Stimulated activated CD8-positive, alpha-beta memory T cell treated with anti-CD3 and anti-CD28 coated beads, Interleukin-15, amount 100 ng/mL, for 4 hours (primary cell): ENCODE data around the gene EGFR.

Experiments
- DNase-seq, 2 donors: peaks; one replicate each; pipeline ENCODE4 v3.0.0-alpha.2; 2020; ENCODE audit warnings: low read depth in 2 of 2

EGFR gene

DNA sequence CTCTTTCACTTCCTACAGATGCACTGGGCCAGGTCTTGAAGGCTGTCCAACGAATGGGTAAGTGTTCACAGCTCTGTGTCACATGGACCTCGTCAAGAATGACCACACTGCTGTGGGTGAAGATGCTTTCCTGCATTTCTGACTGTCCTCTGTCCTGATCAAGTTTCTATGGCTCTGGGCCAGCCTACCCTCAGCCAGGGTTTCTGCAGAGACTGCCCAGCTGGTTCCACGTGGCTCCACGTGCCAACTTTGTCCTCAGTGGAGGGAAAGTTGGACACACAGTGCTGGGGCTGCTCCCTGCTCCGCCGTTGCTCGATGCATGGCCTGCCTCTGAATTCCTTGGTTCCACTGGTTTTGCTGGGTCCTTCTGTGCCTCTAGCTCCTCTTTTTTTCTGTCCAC is 152.3 kb downstream of the EGFR start:
- no peak for DNase-seq

DNA sequence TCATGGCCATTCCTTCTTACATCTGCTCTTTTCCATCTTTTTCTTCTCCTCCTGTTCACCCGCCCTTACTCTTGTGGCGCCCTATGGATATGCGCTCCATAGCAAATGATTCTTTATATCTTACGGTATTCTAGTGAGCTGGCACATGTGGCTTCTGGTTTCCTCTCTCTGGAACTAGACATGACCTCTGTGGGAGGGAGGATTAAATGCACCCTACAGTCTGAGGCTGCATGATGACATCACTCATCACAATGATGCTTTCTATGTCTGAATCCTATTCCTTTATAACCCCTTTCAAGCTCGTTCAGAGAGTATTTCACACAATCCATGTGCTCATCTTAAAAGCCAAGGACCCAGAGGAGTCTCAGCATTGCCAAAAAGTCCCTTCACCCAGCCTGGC is 153.3 kb downstream of the EGFR start:
- no peak for DNase-seq

DNA sequence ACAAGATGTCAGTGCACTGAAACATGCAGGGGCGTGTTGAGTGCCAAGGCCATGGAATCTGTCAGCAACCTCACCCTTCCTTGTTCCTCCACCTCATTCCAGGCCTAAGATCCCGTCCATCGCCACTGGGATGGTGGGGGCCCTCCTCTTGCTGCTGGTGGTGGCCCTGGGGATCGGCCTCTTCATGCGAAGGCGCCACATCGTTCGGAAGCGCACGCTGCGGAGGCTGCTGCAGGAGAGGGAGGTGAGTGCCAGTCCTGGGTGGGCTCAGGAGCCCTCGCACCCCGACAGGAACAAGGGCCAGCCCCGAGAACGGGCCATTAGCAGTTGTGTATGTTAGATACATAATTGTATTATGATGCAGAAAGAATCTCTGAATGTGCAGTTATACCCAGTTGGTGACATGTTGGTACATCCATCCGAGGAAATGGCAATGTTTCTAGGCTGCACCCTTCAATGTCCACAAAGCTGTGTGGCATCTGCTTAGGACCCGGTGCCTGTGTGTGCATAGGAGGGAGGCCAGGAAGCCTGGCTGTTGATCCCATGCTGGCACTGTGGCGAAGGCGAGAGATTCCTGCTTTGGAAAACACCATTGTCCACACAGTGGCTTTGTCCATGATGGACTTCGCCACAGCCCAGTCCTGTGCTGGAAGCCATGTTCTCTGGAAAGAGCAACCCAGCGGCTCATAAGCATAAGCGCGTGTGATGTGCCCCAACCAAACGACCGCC is 154.2 kb downstream of the EGFR start:
- DNase-seq: no peak

DNA sequence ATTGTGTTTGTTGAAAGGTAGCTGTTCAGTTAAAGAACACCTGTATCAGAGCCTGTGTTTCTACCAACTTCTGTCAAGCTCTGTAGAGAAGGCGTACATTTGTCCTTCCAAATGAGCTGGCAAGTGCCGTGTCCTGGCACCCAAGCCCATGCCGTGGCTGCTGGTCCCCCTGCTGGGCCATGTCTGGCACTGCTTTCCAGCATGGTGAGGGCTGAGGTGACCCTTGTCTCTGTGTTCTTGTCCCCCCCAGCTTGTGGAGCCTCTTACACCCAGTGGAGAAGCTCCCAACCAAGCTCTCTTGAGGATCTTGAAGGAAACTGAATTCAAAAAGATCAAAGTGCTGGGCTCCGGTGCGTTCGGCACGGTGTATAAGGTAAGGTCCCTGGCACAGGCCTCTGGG is 154.9 kb downstream of the EGFR start:
- no peak for DNase-seq

DNA sequence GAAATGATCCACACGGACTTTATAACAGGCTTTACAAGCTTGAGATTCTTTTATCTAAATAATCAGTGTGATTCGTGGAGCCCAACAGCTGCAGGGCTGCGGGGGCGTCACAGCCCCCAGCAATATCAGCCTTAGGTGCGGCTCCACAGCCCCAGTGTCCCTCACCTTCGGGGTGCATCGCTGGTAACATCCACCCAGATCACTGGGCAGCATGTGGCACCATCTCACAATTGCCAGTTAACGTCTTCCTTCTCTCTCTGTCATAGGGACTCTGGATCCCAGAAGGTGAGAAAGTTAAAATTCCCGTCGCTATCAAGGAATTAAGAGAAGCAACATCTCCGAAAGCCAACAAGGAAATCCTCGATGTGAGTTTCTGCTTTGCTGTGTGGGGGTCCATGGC is 155.6 kb downstream of the EGFR start:
- DNase-seq: no peak

DNA sequence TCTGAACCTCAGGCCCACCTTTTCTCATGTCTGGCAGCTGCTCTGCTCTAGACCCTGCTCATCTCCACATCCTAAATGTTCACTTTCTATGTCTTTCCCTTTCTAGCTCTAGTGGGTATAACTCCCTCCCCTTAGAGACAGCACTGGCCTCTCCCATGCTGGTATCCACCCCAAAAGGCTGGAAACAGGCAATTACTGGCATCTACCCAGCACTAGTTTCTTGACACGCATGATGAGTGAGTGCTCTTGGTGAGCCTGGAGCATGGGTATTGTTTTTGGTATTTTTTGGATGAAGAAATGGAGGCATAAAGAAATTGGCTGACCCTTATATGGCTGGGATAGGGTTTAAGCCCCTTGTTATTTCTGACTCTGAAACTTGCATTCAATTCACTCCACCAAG is 156.0 kb downstream of the EGFR start:
- no peak for DNase-seq

DNA sequence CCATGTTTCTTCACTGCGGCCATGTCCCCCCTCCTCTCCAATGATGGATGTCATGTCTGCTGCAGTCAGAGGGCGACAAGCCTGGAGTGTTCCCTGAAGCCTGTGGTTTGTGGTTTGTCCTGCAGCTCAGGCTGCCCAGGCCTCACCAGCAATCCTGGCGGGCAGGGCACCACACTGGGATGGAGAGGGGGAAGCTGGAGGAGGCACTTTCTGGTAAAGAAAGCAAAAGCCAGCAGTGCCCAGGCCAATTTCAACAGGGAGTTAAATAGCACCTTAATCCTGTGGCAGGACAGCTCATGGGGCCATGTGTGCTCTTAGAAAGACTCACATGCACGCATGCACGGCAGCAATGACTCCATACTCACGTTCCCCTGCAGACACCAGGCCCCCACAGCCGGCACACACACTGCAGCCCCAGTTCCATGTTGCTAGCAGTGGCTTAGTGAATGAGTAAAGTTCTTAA is 158.3 kb downstream of the EGFR start:
- no peak for DNase-seq

DNA sequence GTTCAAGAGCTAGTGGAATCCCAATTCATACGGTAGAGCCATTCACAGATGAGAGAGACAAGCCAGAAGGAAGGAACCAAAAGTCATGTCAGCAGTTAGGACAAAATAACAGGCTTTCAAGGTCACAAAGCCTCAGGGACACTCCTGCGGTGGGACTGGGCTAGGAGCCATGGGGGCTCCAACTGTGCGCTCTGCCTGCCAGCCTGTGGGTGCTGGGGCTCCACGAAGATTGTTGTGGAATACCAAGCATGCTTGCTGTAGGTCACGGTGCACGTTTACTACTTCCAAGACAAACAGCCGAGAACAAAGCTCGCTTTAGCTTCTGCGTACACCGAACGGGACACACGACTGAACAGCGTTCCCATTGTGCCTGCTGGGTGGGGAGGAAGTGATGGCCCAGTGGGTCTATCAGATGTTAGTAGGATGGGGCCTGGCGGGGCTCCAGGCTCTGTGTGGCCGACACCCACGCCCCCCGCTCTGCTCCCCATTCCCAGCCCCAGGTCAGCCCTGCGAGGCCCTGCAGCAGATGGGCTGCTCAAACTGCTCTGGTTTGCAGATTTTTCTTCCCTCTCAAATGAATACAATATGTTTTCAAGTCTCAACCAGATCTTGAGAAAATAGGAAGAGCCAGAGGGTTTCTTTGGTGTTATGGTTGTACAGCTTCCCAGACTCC is 158.9 kb downstream of the EGFR start:
- DNase-seq: no peak

DNA sequence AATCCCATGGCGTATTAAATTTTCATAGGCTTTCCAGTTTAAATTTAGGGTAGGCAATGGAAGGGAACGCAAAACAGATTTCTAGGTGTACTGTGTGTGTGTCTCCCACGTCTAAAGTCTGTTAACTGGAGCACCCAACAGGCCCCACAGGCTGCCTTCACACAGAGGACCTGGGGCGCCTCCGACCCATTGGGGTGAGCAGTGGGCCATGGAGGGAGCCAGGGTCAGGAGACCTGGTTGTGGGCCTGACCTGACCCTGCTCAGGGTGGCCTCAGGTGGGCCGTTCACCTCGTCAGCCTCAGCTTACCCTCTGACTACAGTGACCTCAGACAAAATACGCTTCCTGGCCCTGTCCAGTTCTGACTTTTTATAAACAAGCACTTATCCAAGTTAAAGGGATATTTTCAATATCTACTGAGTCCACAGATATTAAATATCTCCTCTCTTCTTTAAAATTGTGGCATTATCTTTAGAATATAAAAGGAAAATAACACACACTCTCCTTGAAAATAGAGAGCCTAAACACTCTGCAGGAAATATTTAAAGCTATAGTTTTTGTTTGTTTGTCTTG is 159.6 kb downstream of the EGFR start:
- no peak for DNase-seq

DNA sequence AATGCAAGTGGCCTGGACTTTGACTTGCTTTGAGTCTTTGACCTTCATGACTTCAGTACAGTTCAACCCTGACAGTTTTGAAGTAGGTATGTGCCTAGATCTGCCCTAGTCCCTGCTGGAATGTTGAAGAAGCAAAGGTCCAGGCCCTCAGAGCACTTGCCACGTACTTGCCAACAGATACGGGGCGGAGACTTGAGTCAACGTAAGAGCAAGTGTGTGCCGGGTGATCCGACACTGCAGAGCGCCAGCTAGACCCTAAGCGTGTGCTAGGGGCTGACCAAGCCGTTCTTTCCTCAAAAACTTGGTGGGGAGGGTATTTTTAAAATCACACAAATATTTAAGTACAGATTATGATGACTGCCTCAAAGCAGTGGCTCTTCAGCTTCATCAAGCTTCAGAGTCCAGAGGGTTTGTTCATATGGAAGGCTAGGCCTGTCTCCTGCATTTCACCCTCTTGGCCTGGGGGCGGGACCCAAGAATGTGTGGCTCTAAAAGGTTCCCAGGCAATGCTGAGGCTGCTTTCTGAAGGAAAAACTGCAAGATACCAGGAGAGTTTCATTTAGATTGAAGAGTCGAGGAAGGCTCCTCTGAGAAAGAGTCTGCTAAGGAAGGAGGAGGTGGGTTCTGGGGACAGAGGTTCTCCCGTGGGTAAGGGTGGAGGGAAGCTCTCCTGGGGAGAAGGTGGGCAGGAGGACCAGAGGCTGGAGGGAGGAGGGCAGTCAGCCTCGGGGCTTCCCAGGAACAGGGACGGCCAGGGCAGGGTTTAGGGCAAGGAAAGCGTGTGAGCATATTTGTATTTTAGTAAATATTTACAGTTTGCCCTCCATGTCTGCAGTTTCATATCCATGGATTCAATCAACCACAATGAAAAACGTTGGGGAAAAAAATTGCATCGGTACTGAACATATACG is 160.3 kb downstream of the EGFR start:
- no peak for DNase-seq

DNA sequence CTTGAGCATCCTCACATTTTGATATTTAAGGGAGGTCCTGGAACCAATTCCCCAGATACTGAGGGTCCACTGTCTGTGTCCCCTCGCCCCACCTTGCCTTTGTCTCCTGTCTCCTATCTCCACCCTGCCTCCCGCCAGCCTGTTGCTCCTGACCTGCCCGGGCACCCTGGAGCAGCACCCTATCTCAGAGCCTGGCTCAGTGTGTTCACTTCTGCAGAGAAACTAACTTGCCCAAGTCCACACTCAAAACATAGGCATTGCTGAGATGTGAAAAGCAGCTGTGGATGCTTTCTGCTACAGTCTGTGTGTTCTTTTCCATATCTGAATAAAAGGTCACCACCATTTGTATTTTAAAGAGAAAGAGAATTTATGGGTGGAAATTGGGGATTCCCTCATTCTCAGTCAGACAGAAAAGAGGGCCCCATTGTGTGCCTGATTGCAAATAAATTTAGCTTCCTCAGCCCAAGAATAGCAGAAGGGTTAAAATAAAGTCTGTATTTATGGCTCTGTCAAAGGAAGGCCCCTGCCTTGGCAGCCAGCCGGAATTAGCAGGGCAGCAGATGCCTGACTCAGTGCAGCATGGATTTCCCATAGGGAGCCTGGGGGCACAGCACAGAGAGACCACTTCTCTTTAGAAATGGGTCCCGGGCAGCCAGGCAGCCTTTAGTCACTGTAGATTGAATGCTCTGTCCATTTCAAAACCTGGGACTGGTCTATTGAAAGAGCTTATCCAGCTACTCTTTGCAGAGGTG is 161.3 kb downstream of the EGFR start:
- DNase-seq: no peak

DNA sequence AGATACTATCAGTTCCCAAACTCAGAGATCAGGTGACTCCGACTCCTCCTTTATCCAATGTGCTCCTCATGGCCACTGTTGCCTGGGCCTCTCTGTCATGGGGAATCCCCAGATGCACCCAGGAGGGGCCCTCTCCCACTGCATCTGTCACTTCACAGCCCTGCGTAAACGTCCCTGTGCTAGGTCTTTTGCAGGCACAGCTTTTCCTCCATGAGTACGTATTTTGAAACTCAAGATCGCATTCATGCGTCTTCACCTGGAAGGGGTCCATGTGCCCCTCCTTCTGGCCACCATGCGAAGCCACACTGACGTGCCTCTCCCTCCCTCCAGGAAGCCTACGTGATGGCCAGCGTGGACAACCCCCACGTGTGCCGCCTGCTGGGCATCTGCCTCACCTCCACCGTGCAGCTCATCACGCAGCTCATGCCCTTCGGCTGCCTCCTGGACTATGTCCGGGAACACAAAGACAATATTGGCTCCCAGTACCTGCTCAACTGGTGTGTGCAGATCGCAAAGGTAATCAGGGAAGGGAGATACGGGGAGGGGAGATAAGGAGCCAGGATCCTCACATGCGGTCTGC is 162.2 kb downstream of the EGFR start:
- no peak for DNase-seq

DNA sequence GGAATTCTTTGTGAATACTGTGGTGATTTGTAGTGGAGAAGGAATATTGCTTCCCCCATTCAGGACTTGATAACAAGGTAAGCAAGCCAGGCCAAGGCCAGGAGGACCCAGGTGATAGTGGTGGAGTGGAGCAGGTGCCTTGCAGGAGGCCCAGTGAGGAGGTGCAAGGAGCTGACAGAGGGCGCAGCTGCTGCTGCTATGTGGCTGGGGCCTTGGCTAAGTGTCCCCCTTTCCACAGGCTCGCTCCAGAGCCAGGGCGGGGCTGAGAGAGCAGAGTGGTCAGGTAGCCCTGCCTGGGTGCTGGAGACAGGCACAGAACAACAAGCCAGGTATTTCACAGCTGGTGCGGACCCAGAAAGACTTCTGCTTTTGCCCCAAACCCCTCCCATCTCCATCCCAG is 162.9 kb downstream of the EGFR start:
- DNase-seq: no peak

DNA sequence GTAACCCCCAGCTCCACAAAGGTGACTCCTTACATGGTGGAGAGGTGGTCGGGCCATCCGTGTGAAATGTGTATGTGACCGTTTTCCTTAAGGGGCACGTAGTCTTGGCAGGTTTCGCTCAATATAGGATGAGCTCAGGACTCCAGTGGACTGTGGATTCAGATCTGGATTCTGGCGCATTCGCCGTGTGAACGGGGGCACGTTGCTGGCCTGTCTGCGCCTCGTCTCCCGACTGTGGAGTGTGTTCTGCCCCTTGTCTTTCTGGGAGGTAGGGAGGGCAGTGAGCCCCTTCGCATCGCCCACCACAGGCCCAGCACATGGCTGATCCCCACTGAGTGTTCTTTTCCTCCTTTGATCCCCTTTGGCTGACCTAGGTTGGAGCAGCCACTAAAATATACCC is 165.1 kb downstream of the EGFR start:
- no peak for DNase-seq

DNA sequence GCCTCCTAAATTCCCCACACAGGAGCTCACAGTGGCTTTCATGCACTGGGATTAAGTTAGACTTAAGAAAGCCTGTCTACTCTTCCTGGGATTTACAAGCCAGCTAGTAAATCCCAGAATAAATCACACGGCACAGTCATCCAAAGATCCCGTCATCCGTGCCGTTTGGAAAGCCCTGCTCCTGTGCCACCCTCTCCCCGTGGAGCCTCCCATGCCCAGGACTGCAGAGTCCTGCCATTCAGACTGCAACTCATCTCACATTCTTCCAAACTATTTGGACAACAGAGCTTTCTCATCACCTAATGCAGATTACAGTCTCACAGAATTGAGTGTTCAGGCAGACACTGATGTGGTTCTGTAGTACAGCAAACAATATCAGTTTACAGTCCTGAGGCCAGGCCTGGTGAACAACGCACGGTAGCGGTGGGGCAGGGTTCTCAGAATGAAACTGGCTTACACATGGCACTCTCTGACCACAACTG is 166.5 kb downstream of the EGFR start:
- DNase-seq: no peak

DNA sequence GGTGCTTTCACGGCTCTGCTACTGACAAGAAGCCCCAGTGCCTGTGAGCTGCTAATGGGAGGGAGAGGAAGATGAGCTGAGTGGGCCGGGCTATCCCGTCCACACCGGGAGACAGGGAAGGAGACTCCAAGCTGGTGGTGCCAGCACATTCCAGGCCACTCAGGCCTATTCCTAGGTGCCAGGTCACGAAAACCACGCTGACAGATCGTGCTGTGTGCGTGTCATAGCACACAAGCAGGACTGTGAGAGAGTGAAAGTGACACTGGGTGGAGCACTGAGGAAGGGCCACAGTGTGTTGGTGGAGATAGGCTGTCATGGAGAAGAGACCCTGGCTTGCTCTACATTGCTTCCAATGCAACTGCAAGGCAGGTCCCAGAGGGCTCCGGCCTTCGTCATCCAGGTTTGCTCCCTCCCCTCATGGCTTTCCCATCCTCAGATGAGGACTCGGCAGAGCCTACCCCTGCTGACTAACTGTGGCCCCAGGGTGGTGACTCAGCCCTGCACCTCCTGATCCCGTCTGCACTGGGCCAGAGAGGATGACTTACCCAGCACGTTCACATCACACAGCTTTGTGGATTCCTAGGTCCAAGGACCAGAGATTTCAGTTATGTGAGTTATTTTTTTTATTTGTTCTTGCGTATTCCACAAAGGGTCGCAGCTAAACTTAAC is 167.3 kb downstream of the EGFR start:
- no peak for DNase-seq

DNA sequence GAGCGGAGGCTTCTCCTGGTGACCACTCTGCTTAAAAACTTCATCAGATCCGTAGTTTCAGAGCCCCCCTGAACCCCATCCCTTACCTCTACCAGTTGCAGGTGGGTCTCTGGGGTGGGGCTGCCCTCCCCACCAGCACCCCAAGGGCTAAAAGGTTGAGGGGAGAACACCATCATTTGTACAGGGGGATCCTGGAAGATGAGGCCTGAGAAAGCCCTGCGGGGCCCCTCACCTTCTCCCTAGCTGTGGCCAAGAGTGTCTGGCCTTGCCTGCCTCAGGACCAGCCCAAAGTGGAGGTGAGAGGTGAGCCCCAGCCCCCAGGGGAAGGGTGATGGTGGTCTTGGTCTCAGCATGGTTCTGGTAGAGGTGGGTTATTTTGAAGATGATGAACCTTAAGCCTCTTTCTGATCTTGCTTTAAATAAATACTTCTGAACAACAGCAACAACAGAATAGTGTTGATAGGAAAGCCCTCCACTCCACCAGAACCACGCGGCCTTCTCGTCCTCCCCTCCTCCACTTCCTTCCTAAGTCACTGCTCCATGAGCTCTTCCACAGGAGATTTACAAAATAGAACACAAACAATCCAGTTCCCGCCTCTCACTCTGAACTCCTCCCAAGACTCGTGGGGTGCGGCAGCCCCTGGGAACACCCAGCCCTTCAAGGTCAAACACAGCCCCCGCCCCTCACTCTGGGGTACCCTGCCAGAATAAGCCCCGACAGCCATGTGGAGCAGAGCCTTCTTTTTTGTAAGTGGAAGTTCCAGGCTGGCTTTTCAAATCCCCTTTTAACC is 169.1 kb downstream of the EGFR start:
- no peak for DNase-seq

DNA sequence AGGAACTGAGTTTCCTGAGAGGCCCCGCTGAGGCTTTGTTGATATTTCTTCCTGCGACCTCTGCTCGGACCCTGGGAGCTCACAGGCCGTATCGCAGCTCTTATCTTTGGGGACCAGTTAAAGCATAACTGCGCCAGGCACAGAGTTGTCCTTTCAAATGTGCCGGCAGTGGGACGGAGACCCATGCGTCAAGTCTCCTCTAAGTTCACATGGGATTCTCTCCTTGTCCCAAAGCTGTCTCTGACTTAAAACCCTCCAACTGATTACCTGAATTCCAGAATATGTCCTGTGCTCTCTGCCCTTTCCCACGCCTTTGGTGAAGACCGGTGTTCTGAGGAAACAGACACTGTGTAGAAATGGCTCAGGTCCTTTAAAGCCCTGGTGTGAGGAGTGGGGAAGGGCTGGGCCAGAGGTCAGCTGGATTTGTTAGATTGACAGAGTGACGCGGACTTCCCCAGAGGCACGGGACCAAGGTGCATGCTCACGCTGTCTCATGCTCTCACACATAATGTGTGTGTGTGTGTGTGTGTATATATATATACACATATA is 169.8 kb downstream of the EGFR start:
- DNase-seq: no peak

DNA sequence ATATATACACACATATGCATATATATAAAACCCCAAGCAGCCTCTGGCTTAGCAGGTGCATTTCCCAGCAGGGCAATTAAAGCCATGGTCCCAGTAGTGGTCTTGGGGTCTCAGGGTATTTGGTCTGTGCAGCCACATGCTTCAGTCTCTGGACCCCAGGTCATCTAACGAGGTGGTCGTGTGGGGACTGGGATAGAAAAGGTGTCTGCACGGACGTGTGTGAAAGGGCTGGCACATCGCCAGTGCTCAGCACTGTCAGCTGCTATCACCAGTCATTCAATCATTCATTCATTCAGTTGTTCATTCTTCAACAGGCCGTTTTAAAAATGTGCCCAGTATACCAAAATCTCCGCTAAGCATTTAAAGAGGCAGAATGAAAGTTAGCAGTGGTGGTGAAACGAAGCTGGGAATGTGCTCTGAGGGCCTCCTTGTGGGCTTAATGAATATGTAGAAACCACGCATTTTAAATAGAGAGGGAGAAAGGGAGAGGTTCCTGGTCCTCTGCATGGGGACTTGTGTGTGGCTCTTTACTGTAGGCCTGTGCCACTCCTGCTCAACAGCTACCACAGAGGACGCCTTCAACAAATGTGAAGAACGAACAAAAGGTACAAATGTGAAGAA is 170.4 kb downstream of the EGFR start:
- DNase-seq: no peak
